Activated CD8-positive, alpha-beta T cell treated with anti-CD3 and anti-CD28 coated beads for 36 hours (primary cell): ENCODE measurements around the gene APOC3. TPM values are rescaled to one million over a fixed set of nuclear protein-coding genes. Genes with fewer than 3 reads are reported as not detected.

ENCODE experiments used
- ATAC-seq: fragments of 200-7000 bp; cut with Tn5 transposase; one replicate; pipeline ENCODE4 v1.10.0; 2021; ENCODE audit warnings: mild to moderate bottlenecking, moderate library complexity
- CTCF ChIA-PET: fragments of 350-600 bp; sonication (Branson Sonifier 250); formaldehyde crosslinking; loops from one replicate; lab custom pipeline; 2021; ENCODE audit warnings: antibody characterized with exemption; lab: Charles Lee
- POLR2A ChIA-PET: fragments of 350-600 bp; sonication (Branson Sonifier 250); formaldehyde crosslinking; loops from one replicate; lab custom pipeline; 2021; ENCODE audit warnings: antibody characterized with exemption; lab: Charles Lee
- DNase-seq: peaks from one replicate; pipeline ENCODE4 v3.0.0-alpha.2; 2020
- H3K27ac Mint-ChIP-seq: one replicate; pipeline ENCODE4 v1.8.0; 2021; ENCODE audit warnings: mild to moderate bottlenecking, mixed read lengths
- H3K27me3 Mint-ChIP-seq: one replicate; pipeline ENCODE4 v1.8.0; 2021; ENCODE audit warnings: mixed read lengths
- H3K36me3 Mint-ChIP-seq: one replicate; pipeline ENCODE4 v1.8.0; 2021; ENCODE audit warnings: low read depth, mixed read lengths
- H3K4me1 Mint-ChIP-seq: one replicate; pipeline ENCODE4 v1.8.0; 2021; ENCODE audit warnings: low read depth, mixed read lengths
- H3K4me3 Mint-ChIP-seq: one replicate; pipeline ENCODE4 v1.8.0; 2021; ENCODE audit warnings: mild to moderate bottlenecking, moderate library complexity, mixed read lengths
- H3K9me3 Mint-ChIP-seq: one replicate; pipeline ENCODE4 v1.8.0; 2021; ENCODE audit warnings: mixed read lengths
- intact Hi-C: fragments of 100-400 bp; cut with micrococcal nuclease; formaldehyde crosslinking; loops from one replicate; pipeline ENCODE4 v1.10.0; 2022
- total RNA-seq, 2 experiments: library from RNA; stranded (reverse); gene quantifications; one replicate each; pipeline ENCODE4 v1.2.3, GENCODE V29; 2021
- TF ChIP-seq, protein P1 (sequence below): fragments of 200-600 bp; IDR thresholded peaks from one replicate; pipeline ENCODE4 v1.8.0; 2022; ENCODE audit warnings: antibody characterized with exemption, mild to moderate bottlenecking

The APOC3 gene
- total RNA-seq, 2 experiments from 2014 or later, result not detected

DNA sequence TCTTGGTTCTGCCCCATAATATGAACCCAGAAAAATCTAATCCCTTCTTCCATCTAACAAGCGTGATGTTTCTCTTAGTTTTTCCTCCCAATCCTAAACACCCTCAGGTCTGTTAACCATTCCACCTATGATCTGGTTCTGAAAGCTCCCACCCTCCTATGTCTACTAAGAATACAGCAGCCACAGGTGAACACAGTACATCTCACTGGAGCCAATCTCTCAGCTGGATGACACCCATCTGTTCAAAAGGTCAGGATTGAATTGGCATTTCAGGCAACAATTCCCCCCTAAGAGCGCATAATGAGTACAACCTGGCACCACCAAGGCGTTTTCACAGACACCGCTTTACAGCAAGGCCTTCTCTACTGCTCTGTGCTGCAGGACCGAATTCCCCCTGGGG lies 26.7 kb downstream of the APOC3 start:
- ATAC-seq, result no peak
- DNase-seq, result no peak
- TF ChIP-seq, protein P1, sequence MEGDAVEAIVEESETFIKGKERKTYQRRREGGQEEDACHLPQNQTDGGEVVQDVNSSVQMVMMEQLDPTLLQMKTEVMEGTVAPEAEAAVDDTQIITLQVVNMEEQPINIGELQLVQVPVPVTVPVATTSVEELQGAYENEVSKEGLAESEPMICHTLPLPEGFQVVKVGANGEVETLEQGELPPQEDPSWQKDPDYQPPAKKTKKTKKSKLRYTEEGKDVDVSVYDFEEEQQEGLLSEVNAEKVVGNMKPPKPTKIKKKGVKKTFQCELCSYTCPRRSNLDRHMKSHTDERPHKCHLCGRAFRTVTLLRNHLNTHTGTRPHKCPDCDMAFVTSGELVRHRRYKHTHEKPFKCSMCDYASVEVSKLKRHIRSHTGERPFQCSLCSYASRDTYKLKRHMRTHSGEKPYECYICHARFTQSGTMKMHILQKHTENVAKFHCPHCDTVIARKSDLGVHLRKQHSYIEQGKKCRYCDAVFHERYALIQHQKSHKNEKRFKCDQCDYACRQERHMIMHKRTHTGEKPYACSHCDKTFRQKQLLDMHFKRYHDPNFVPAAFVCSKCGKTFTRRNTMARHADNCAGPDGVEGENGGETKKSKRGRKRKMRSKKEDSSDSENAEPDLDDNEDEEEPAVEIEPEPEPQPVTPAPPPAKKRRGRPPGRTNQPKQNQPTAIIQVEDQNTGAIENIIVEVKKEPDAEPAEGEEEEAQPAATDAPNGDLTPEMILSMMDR, result no peak
- Mint-ChIP-seq H3K27me3 (no peaks in the 10 kb centered on the region), H3K4me1 (peaks cover 48% of the 10 kb centered on the region), H3K9me3 (peaks cover 3% of the 10 kb centered on the region), H3K27ac (peak overlapping the region; percentile 35), H3K36me3 (peaks cover 48% of the 10 kb centered on the region), H3K4me3 (no peak overlapping the region)
- intact Hi-C loops, result no loop called here
- ChIA-PET CTCF (interaction anchor here (0.6 to 7.2 kb wide), 3 partner anchors 12 to 249 kb away, joined by 3 to 63 read pairs (median 12); partner anchors contain the start of gene APOA1), POLR2A (no interaction called here)

- DNase-seq (no peak), ATAC-seq (no peak)
- Mint-ChIP-seq H3K4me1 (peaks cover 42% of the 10 kb centered on the region), H3K27ac (no peak overlapping the region), H3K9me3 (peaks cover 3% of the 10 kb centered on the region), H3K27me3 (no peaks in the 10 kb centered on the region), H3K36me3 (peaks cover 52% of the 10 kb centered on the region), H3K4me3 (no peak overlapping the region)
- intact Hi-C loops, result no loop called here
- ChIA-PET POLR2A (no interaction called here), CTCF (interaction anchor here (2.5 kb wide), 1 partner anchor 248 kb away, joined by 12 read pairs; no protein-coding TSS in a partner anchor)
- TF ChIP-seq, protein P1, result no peak
Observed at GRCh38 chr11:116857316-116857715, 27.6 kb downstream of the APOC3 start.

- Mint-ChIP-seq H3K27ac (no peak overlapping the region), H3K4me1 (peaks cover 35% of the 10 kb centered on the region), H3K9me3 (peaks cover 3% of the 10 kb centered on the region), H3K4me3 (no peak overlapping the region), H3K36me3 (peaks cover 52% of the 10 kb centered on the region), H3K27me3 (no peaks in the 10 kb centered on the region)
- DNase-seq (no peak), ATAC-seq (no peak)
- ChIA-PET CTCF (interaction anchor here (1.6 kb wide), 1 partner anchor 248 kb away, joined by 5 read pairs; no protein-coding TSS in a partner anchor), POLR2A (no interaction called here)
- intact Hi-C loops, result no loop called here
- TF ChIP-seq, protein P1, result no peak
Observed at GRCh38 chr11:116857936-116858335, 28.2 kb downstream of the APOC3 start.

DNA sequence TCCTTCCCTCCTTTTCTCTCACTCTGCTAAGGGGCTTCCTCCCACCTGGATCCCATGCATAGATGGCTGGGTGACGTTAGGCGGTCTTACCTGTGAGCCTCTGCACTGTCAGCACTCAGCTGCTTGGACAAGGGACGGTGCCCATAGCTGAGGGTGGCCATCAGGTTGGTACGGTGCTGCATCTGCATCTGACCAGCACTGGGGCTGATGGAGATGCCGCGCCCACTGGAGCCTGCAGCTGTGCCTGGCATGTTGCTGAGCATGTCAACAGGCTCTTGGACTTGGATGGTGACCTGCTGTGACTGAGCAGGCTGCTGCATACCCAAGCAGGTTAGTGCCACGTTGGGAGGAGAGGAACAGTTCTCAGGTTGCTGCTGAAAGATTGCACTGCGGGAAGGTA lies 29.5 kb downstream of the APOC3 start:
- intact Hi-C loops, result no loop called here
- peaks cover 50% of the 10 kb centered on the region for H3K36me3 Mint-ChIP-seq
- H3K9me3 Mint-ChIP-seq, result peaks cover 3% of the 10 kb centered on the region
- H3K27me3 Mint-ChIP-seq, result no peaks in the 10 kb centered on the region
- ATAC-seq, result no peak
- ChIA-PET CTCF (interaction anchor here (1.3 to 1.6 kb wide), 3 partner anchors 23 to 246 kb away, joined by 3 to 5 read pairs (median 4); partner anchors contain the start of gene APOA5), POLR2A (interaction anchor here (0.9 kb wide), 2 partner anchors 9 to 14 kb away, joined by 3 to 4 read pairs; no protein-coding TSS in a partner anchor)
- peaks cover 23% of the 10 kb centered on the region for H3K4me1 Mint-ChIP-seq
- TF ChIP-seq, protein P1, result no peak
- no peak overlapping the region for H3K27ac Mint-ChIP-seq
- no peak for DNase-seq
- H3K4me3 Mint-ChIP-seq, result no peak overlapping the region

DNA sequence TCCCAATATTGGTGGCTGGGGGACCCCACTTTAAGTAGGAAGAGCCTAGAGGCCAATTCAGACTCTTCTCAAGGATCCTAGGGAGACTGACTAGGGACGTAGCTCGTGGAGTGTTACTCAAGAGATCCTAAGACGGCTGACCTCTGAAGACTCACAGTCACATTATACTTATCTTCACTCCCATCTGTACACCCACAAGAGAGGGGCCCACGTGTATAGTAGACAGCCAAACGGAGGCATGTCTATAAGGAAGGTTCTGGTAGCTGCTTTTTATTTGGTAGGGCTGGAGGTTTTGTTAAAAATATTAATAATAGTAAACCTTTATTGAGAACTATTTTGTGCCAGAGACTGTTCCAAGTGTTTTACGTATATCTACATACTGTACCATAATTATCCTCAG lies 30.6 kb downstream of the APOC3 start:
- H3K27me3 Mint-ChIP-seq, result no peaks in the 10 kb centered on the region
- intact Hi-C loops, result no loop called here
- ChIA-PET CTCF (interaction anchor here (1.3 kb wide), 1 partner anchor 12 kb away, joined by 3 read pairs; no protein-coding TSS in a partner anchor), POLR2A (interaction anchor here (1.3 kb wide), 1 partner anchor 11 kb away, joined by 3 read pairs; no protein-coding TSS in a partner anchor)
- ATAC-seq (no peak), DNase-seq (no peak)
- TF ChIP-seq, protein P1, result no peak
- H3K36me3 Mint-ChIP-seq, result peaks cover 47% of the 10 kb centered on the region
- no peaks in the 10 kb centered on the region for H3K9me3 Mint-ChIP-seq
- no peak overlapping the region for H3K27ac Mint-ChIP-seq
- H3K4me1 Mint-ChIP-seq, result peaks cover 15% of the 10 kb centered on the region
- H3K4me3 Mint-ChIP-seq, result no peak overlapping the region
